ENCODE data around the gene ITIH1.
"Not testable (repeated sequence)": the region's sequence is repeated elsewhere in the genome, so short reads cannot be mapped to it uniquely, and the experiment has no call there.

The ITIH1 gene, protein sequence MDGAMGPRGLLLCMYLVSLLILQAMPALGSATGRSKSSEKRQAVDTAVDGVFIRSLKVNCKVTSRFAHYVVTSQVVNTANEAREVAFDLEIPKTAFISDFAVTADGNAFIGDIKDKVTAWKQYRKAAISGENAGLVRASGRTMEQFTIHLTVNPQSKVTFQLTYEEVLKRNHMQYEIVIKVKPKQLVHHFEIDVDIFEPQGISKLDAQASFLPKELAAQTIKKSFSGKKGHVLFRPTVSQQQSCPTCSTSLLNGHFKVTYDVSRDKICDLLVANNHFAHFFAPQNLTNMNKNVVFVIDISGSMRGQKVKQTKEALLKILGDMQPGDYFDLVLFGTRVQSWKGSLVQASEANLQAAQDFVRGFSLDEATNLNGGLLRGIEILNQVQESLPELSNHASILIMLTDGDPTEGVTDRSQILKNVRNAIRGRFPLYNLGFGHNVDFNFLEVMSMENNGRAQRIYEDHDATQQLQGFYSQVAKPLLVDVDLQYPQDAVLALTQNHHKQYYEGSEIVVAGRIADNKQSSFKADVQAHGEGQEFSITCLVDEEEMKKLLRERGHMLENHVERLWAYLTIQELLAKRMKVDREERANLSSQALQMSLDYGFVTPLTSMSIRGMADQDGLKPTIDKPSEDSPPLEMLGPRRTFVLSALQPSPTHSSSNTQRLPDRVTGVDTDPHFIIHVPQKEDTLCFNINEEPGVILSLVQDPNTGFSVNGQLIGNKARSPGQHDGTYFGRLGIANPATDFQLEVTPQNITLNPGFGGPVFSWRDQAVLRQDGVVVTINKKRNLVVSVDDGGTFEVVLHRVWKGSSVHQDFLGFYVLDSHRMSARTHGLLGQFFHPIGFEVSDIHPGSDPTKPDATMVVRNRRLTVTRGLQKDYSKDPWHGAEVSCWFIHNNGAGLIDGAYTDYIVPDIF

DNA sequence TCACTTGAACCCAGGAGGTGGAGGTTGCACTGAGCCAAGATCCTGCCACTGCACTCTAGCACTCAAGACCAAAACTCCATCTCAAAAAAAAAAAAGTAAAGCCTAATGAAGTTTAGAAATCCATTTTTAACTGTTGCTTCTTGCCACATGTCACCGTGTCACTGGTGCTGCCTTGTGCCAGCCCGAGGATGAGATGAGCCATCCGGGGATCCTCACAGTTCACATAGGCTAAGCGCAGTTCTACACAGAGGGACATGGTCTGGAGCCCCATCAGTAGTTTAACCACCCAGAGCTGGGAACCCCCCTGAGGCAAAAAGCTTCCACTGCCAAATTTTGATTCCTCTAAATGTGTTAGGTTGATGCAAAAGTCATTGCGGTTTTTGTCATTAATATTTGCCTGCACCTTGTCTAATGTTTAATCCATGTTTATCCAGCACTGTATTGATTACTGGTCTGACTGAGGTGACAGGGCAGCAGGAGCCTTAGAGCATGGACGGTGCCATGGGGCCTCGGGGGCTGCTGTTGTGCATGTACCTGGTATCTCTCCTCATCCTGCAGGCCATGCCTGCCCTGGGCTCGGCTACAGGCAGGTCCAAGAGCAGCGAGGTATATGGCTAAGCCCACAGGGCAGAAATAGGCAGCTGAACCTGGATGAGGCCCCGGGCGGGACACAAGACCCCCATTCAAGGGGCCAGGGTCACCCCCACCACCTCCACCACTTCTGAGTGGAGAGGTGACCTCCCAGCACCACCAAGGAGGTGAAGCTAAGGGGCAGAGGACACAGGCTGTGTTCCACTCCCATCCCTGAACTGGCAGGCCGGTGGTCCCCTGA, at the start of gene ITIH1:
TSS of gene ITIH1 (plus strand) at position 473 of the 832 bp plus-strand sequence. CDS start at position 490, 17 bp downstream.
- no peak for DNase-seq (ENCODE audit: low spot score)

DNA sequence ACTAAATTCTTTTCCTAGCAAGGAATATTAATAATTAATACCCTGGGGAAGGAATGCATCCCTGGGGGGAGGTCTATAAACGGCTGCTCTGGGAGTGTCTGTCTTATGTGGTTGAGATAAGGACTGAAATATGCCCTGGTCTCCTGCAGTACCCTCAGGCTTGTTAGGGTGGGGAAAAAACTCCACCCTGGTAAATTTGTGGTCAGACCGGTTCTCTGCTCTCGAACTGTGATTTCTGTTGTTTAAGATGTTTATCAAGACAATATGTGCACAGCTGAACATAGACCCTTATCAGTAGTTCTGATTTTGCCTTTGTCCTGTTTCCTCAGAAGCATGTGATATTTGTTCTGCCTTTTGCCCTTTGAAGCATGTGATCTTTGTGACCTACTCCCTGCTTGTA, 48.6 kb upstream of the ITIH1 start:
- not testable (repeated sequence) for DNase-seq (ENCODE audit: low spot score)

DNA sequence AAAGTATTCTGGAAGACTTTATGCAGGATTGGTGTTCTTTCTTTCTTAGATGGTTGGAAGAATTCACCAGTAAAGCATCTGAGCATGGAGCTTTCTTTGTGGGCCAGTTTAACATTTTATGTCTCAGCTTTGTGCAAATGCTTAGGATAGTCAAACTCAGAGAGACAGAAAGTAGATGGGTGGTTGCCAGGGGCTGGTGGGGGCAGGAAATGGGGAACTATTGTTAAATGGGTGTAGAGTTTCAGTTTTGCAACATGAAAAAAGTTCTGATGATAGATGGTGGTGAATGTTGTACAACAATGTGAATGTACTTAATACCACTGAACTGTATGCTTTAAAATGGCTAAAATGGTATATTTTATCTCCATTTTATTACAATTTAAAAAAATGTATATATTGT, 46.7 kb upstream of the ITIH1 start:
- DNase-seq (ENCODE audit: low spot score): no peak

DNA sequence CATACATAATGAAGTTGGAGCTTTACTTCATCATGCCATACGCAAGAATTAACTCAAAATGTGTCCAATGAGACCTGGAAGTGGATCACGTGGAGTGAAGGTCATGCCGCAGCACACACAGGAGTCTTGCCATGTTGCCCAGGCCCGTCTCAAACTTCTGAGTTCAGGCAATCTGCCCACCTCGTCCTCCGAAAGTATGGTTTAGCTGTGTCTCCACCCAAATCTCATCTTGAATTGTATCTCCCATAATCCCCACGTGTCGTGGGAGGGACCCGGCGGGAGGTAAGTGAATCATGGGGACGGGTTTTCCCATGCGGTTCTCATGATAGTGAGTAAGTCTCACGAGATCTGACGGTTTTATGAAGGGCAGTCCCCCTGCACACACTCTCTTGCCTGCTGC, 45.8 kb upstream of the ITIH1 start:
- DNase-seq (ENCODE audit: low spot score): no peak

DNA sequence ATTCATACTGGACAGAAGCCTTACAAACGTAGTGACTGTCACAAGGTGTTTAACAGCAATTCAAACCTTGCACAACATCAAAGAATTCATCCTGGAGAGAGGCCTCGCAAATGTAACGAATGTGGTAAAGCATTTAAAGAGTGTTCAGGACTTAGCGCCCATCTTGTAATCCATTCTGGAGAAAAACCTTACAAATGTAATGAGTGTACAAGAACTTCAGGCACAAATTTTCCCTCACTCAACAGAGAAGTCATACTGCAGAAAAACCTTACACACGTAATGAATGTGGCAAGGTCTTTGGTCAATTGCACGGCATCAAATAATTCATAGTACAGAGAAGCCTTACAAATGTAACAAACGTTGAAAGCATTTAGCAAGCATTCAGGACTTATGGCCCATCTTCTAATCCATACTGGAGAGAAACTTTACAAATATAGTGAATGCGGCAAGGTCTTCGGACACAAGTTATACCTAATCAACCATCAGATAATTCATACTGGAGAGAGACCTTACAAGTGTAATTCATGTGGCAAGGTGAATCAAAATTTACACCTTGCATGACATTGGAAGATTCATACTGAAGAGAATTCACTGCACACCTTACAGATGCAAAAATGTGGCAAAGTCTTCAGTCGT, 44.0 kb upstream of the ITIH1 start:
- no peak for DNase-seq (ENCODE audit: low spot score)

DNA sequence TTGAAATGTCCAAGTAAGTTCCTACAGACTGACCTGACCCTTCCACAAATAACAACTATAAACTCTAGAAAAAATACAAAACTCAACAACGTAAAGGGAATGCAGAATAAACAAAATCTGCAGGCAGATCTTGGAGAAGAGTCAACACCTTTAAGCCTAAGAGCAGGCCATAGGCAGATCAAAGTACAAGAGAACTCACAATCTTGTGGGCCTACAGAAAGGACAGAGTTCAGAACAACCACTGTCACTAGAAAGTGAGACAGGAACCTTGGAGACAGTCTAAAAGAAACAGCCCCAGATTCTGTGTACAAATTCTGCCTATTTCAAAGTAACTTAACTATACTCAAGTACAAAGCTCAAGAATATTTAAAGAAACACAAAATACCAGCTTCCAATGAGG, 37.7 kb upstream of the ITIH1 start:
- DNase-seq (ENCODE audit: low spot score): no peak

DNA sequence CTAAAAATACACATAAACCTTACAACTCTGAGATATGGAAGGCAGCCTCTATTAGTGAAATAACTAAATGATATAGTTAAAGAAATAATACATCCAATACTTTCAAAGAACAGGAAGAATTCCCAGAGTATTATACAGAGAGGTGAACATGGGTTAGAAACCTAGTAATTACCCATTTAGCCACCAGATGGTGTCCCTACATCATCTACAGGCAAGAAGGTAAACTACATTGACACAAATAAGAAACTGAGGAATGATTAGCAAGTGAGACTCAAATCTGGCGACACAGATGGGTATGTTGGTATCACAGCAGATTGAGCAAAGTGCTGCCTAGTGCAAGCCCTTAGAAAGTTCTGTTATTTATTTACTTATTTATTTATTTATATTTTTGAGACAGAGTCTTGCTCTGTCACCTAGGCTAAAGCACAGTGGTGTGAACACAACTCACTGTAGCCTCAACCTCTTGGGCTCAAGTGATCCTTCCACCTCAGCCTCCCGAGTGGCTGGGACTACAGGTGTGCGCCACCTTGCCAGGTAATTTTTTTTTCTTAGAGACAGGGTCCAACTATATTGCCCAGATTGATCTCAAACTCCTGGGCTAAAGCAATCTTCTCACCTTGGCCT, 34.9 kb upstream of the ITIH1 start:
- peak; percentile 50 for DNase-seq (ENCODE audit: low spot score)

DNA sequence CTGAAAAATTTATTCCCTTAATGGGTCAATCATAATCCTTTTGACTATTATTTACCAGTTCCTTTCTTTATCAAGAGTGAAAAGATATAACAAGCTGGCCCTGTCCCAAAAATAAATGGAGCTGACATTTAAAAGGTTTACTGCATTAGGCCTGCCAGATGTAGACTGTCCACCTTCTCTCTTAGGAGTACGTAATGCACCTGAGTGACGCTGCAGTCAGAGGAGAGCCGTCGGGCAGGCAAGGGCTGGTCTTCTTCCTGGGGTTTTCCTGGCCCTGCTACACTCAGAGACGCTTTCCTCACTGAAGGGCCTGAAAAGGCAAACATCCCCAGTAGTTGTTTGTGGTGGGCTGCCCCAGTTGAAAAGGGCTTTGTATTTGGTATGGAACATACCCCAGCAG, 34.2 kb upstream of the ITIH1 start:
- DNase-seq (ENCODE audit: low spot score): no peak

DNA sequence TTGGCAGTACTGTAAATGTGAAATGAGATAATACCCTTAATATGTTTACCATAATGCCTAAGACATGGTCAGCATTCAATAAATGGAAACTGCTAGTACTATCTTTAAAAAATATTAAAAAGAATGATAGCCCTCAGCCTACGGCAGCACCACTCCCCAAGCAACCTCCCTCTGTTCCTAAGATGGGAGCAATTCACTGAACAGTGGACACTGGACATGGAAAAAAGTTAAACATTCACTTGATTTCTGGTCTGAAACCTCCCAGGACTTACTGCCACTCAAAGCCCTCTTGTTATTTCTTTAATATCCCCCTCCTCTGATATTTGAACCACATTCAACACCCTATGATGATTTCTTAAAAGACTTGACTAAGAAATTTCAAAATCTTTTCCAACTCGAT, 33.7 kb upstream of the ITIH1 start:
- no peak for DNase-seq (ENCODE audit: low spot score)

DNA sequence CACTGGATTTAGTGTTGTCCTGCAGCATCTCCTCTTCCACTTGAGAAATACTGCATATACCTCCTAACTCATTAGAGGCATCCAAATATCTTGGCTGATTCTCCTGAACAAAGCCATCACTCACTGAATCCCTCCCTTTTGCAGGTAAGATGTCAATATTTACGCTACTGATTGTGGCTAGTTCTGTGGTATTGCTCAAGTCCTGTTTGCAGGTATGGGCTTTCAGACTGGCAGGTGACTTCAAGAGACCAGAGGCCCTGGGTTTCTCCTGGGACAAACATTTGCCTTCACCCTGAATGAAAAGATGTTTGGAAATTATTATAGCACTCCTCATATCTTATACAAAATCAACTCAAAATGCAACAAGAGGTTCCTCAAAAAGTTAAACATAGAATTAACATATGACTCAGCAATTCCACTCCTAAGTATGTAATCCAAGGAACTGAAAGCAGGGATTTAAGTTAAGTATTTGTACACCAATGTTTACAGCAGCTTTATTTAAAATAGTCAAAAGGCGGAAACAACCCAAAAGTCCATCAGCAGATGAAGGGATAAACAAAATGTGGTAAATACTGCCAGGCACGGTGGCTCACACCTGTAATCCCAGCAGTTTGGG, 25.2 kb upstream of the ITIH1 start:
- no peak for DNase-seq (ENCODE audit: low spot score)

DNA sequence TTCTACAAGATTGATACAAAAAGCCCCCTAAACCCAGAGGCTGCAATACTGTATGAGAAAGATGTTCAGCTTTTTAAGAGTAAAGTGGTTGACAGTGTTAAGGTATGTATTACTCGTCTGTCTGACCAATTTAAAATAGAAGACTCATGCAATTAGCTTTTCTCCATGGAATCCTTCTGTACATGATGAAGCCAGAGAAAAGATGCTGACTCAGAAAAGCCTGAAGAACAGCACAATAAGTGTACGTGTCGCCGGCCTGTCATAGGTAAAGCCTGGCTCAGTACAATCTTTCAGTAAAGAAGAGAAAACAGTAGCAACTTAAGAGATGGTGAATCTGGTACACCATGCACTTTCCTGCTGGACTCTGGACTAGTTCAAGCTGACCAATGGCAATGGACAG, 23.0 kb upstream of the ITIH1 start:
- no peak for DNase-seq (ENCODE audit: low spot score)

DNA sequence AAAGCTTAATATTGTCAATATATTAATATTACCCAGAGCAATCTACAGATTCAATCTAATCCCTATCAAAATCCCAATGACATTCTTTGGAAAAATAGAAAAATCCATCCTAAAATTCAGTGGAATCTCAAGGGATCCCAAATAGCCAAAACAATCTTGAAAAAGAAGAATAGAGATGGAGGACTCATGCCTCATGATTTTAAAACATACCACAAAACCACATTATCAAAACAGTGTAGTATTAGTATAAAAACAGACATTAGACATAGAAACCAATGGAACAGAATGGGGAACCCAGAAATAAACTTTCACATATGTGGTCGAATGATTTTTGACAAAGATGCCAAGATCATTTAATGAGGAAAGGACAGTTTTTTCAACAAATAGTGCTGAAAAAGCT, 21.3 kb upstream of the ITIH1 start:
- DNase-seq (ENCODE audit: low spot score): peak; percentile 25

DNA sequence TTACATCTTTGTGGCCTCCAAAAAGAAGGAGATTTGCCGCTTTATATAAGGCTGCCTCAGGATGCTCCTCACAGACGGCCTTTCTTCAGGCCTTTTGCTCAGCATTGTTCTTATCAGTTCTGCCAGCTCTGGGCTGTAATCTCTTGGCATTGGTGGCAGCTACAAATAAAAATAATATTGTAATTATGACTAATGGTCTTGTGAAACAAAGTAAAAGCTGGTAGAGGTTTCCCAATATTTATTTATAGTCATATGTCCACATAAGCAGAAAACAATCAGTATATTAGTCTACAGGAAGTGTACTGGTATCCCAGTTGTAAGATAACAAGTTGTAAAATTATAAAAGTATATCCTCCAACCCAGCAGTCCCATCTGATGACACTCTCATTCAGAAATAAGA, 13.9 kb upstream of the ITIH1 start:
- no peak for DNase-seq (ENCODE audit: low spot score)

DNA sequence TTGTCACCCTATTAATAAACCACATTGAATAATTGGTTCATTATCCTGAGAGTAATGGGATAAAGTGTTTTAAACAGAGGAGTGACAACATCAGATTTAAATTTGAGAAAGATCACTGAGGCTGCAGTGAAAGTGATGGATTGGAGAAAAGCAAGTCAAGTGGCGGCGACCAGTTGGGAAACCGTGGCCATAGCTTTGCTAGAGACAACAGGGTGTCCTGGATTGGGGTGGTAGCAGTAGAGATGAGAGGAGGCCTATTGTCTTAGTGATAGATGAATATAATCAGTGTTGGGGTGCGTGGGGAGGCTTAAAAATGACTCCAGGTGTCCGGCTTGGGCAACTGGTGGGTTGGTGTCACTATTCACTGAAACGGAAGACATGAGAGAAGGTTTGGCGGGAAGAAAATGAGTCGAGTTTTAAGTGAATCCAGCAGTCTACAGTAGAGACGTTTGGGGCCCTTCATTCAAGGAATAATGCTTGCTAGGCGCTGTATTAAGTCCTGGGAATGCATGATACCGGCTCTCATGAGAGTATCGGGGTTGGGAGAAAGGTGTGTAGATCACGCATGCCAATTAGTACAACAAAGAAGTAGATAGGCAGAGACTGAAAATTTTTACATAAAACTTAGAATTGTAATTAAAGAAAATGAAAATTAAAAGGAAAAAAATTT, 7.5 kb upstream of the ITIH1 start:
- DNase-seq (ENCODE audit: low spot score): no peak

DNA sequence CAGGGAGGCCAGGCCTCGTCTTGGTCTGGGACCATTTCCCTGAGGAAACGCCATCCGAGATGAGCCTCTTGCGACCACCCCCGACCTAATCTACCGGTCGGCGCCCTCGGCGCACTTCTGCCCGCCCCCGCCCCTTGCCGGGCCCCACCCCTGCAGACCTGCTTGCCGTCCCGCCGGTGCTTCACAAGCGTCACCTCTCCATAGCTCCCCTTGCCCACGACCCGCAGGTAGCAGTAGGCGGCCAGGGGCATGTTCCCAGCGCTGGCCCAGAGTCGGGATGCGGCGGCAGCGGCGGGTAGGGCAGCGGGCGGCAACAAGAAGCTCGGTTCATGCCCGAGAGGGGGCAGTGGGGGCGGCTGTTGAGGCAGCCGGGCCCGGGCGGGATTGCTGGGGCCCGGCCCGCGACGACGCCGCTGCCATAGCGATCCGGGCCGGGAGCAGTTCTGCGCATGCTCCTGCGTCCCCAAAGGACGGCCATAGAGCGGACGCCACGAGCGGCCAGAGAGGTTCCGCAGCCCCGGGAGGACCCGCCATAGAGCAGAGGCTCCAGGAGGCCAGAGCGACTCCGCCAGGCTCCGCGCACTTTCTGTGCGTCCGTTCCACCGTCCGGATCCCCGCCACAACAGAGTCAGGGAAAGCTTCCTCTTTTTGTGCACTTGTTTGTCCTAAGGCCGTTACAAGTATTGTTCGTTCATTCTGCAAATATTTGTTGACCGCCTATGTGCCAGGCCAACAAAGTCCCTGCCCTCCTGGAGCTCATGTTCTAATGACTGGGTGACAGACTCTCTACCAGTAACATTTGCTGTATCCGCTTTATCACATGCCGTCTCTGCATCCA, 6.7 kb upstream of the ITIH1 start, which contains the start of gene NEK4:
TSS of gene NEK4 (minus strand) at position 445 of the 838 bp plus-strand sequence. CDS start at position 251, 194 bp downstream.
- peak; percentile 97 for DNase-seq (ENCODE audit: low spot score)

DNA sequence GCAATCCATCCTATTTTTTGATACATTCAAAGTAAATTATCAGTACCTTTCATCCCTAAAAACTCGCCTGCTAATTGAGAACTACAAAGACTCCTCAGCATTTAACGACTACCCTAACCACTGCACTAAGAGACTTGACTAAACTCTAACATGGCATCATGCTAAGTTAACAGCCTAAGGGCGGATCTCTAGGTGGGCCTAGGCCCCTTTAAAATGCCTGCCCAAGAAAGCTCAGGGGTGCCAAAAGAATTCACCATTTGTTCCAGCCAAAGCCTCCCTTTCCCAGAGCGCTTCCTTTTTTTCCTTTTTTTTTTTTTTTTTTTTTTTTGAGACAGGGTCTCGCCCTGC, 6.1 kb upstream of the ITIH1 start:
- no peak for DNase-seq (ENCODE audit: low spot score)

DNA sequence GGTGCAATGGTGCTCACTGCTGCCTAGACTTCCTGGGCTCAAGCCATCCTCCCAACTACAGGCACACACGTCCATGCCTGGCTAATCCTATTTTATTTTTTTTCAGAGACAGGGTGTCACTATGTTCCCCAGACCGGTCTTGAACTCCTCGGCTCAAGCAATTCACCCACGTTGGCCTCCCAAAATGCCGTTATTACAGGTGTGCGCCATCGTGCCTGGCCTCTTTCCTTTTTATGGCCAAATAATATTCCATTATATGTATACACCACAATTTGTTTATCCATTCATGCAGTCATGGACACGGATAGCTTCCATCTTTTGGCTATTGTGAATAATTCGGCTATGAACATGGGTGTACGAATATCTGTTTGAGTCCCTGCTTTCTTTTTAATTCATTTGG, 5.7 kb upstream of the ITIH1 start:
- no peak for DNase-seq (ENCODE audit: low spot score)

DNA sequence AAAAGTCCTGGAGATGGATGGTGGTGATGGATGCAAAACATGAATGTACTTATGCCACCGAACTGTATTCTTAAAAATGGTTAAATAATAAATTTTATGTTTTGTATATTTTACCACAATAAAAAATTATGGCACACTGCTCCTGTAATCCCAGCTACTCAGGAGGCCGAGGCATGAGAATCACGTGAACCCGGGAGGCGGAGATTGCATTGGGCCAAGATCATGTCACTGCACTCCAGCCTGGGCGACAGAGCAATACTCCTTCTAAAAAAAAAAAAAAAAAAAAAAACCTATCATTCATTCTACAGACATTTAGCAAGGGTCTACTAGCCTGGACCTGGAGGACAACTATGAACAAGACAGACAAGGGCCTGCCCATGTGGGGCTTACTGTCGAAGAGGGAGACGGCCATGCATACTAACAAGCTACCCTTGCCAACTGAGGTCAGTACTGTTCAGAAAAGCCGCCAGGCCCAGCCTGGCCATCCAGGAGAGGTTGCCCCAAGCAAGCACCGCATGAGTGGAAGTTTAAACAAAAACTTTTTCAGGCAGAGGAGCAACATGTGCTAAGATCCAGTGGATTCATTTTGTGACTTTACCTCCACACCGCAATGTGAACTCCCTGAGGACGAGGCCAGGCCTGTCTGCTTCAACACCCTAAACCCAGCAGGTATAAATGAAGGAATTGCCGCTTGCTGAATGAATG, 3.9 kb upstream of the ITIH1 start:
- no peak for DNase-seq (ENCODE audit: low spot score)
